ENCODE measurements around the gene TMEM250. TPM values are rescaled to one million over a fixed set of nuclear protein-coding genes. Genes with fewer than 3 reads are reported as not detected.

The TMEM250 gene
- total and polyA plus RNA-seq, 9 of the 15 experiments (the other 6 are each of a cell fraction or from before 2014, with no cell fraction given) = 0.32 to 44.6 (median 12.2) TPM

DNA sequence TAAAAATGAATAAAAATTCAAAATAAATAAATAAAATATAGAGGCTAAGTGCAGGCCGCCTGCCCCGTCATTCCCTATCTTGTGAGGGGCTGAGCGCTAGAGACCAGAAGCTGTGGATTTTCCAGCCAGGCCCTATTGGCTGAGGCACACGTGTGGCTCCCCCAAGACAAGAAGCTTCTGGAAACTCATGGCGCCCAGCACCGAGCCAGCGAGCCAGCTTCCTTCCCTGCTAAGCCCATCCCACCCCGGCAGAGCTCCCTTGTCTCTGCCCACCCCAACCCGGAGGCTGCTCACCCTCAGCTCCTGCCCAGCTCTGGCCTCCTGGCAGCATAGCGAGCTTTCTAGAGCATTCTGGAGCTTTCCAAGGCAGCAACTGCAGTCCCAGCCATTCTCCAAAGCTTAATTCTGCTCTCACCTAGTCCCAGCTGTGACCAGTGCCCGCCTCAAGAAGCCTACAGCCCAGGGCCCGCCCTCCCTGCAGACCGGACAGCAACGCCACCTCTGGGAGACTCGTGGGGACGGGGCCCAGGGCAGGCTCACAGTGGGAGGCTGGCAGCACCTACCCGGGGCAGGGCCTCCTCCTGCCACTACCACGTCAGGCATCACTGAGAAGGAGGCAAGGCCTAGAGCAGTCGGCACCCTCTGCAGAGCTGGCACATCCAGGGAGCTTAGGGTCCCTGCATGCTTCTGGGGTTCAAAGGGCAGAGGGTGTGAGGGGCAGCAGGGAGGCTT, 23.2 kb upstream of the TMEM250 start (continued):
- TF ChIP-seq DDX20 (tag; IDR thresholded peaks at IDR 0.05; ENCODE audit: low read depth) (no peak), MEF2D (tag; conservative IDR thresholded peaks at IDR 0.05; ENCODE audit: low read depth) (no peak), PHF20 (IDR thresholded peaks at IDR 0.05; ENCODE audit: partially characterized antibody) (no peak)
- TF ChIP-seq, protein P1, sequence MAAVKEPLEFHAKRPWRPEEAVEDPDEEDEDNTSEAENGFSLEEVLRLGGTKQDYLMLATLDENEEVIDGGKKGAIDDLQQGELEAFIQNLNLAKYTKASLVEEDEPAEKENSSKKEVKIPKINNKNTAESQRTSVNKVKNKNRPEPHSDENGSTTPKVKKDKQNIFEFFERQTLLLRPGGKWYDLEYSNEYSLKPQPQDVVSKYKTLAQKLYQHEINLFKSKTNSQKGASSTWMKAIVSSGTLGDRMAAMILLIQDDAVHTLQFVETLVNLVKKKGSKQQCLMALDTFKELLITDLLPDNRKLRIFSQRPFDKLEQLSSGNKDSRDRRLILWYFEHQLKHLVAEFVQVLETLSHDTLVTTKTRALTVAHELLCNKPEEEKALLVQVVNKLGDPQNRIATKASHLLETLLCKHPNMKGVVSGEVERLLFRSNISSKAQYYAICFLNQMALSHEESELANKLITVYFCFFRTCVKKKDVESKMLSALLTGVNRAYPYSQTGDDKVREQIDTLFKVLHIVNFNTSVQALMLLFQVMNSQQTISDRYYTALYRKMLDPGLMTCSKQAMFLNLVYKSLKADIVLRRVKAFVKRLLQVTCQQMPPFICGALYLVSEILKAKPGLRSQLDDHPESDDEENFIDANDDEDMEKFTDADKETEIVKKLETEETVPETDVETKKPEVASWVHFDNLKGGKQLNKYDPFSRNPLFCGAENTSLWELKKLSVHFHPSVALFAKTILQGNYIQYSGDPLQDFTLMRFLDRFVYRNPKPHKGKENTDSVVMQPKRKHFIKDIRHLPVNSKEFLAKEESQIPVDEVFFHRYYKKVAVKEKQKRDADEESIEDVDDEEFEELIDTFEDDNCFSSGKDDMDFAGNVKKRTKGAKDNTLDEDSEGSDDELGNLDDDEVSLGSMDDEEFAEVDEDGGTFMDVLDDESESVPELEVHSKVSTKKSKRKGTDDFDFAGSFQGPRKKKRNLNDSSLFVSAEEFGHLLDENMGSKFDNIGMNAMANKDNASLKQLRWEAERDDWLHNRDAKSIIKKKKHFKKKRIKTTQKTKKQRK (IDR thresholded peaks at IDR 0.05; ENCODE audit: borderline replicate concordance, low read depth, low read length) = no peak

DNA sequence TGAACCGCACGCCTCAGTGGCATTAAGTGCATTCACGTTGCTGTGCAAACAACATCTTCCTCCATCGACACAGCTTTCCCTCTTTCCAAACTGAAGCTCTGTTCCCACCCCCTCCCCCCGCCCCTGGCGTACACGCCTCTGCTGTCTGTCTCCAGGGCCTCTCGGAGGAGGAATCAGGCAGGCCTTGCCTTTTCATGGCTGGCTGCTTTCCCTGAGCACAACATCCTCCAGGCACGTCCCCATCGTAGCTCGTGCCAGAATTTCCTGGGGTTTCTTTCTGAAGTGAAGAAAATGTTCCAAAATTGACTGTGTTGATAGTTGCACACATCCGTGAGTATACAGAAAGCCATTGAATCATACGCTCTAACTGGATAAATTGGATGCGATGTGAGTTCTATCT, 22.3 kb upstream of the TMEM250 start:
- 26% methylated on average over 12 of the region's 14 CpGs for WGBS (ENCODE audit: insufficient coverage, low coverage, missing lambda C conversion rate)
- DNase-seq (ENCODE audit: extremely low read depth in 1 of 4, low spot score in 3 of 4) = no peak
- no peak overlapping the region for H3K4me3 ChIP-seq
- no peak for ATAC-seq
- no peak for FAIRE-seq
- CTCF ChIA-PET (ENCODE audit: low intra/inter-chr PET ratio) = interaction anchor here (1.1 kb wide), 1 partner anchor 127 kb away, joined by 3 read pairs; no protein-coding TSS in a partner anchor
- no peaks in the 10 kb centered on the region for H3K9me1 ChIP-seq (ENCODE audit: control insufficient read depth, insufficient read depth, low read length)
- no peak overlapping the region for H3K9ac ChIP-seq (ENCODE audit: insufficient read depth in 1 of 2, low read depth in 2 of 2, low read length in 2 of 2)
- POLR2A ChIA-PET = interaction anchor here (1.1 kb wide), 1 partner anchor 13 kb away, joined by 3 read pairs; no protein-coding TSS in a partner anchor
- no peaks in the 10 kb centered on the region for H3K9me3 ChIP-seq (replicated peaks; ENCODE audit: control insufficient read depth, insufficient read depth, low read depth, low read length)
- in situ Hi-C loops (cut with MboI) = no loop called here
- BruUV-seq (replicated peaks) = no TSS peak
- no peak overlapping the region for H3K27ac ChIP-seq (ENCODE audit: extremely low read depth, low read depth, low read length)
- peaks cover 6% of the 10 kb centered on the region; the same call in 1 of the 2 replicates for H4K20me1 ChIP-seq (replicated peaks; ENCODE audit: control insufficient read depth, insufficient read depth, low read length)
- no peak overlapping the region for H3K4me2 ChIP-seq (ENCODE audit: insufficient read depth, low read length)
- peaks cover 20 to 39% of the 10 kb centered on the region in 2 experiments; a peak in 4 of 5 replicates for H3K27me3 ChIP-seq (ENCODE audit: control insufficient read depth in 2 of 2, insufficient read depth in 2 of 2, low read length in 2 of 2)
- H3K4me1 ChIP-seq (replicated peaks in 1 of 2; ENCODE audit: control insufficient read depth in 2 of 2, insufficient read depth in 2 of 2, low read length in 2 of 2) = peaks cover 0 to 32% of the 10 kb centered on the region in 2 experiments; a peak in 1 of 5 replicates
- H3K79me2 ChIP-seq (ENCODE audit: control insufficient read depth, insufficient read depth, low read length) = no peaks in the 10 kb centered on the region
- H2AFZ ChIP-seq (ENCODE audit: low read depth, low read length) = no peak overlapping the region
- intact Hi-C loops (cut with micrococcal nuclease) = loop anchor here (5.0 kb wide), 2 partner anchors 126 to 349 kb away; no protein-coding TSS in a partner anchor
- H3K36me3 ChIP-seq (ENCODE audit: control insufficient read depth, insufficient read depth, low read length) = no peaks in the 10 kb centered on the region
- TF ChIP-seq MCM2 (IDR thresholded peaks at IDR 0.05; ENCODE audit: low read depth) (no peak), ZNF212 (CRISPR knock-in tag; IDR thresholded peaks at IDR 0.05) (no peak), SMAD2 (IDR thresholded peaks at IDR 0.05; ENCODE audit: low read depth, low read length) (no peak), RUNX1 (IDR thresholded peaks at IDR 0.05; ENCODE audit: low read depth) (no peak), U2AF2 (optimal IDR thresholded peaks at IDR 0.05; ENCODE audit: low read depth, low read length) (no peak), BRCA1 (IDR thresholded peaks at IDR 0.05) (no peak), BRCA1 (CRISPR knock-in tag; IDR thresholded peaks at IDR 0.05) (no peak), EZH2 (IDR thresholded peaks at IDR 0.05; ENCODE audit: borderline replicate concordance, low read depth, low read length) (no peak), MTA3 (IDR thresholded peaks at IDR 0.05; ENCODE audit: borderline replicate concordance) (no peak), ZKSCAN1 (IDR thresholded peaks at IDR 0.05; ENCODE audit: low read depth, low read length) (no peak)
- TF ChIP-seq, protein P2, sequence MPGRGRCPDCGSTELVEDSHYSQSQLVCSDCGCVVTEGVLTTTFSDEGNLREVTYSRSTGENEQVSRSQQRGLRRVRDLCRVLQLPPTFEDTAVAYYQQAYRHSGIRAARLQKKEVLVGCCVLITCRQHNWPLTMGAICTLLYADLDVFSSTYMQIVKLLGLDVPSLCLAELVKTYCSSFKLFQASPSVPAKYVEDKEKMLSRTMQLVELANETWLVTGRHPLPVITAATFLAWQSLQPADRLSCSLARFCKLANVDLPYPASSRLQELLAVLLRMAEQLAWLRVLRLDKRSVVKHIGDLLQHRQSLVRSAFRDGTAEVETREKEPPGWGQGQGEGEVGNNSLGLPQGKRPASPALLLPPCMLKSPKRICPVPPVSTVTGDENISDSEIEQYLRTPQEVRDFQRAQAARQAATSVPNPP (IDR thresholded peaks at IDR 0.05; ENCODE audit: borderline replicate concordance, insufficient read depth, insufficient read length) = no peak
- TF ChIP-seq, protein P3, sequence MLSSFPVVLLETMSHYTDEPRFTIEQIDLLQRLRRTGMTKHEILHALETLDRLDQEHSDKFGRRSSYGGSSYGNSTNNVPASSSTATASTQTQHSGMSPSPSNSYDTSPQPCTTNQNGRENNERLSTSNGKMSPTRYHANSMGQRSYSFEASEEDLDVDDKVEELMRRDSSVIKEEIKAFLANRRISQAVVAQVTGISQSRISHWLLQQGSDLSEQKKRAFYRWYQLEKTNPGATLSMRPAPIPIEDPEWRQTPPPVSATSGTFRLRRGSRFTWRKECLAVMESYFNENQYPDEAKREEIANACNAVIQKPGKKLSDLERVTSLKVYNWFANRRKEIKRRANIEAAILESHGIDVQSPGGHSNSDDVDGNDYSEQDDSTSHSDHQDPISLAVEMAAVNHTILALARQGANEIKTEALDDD (IDR thresholded peaks at IDR 0.05) = no peak
